ENCODE data around the gene DYNC1I2. TPM values are rescaled to one million over a fixed set of nuclear protein-coding genes. Genes with fewer than 3 reads are reported as not detected.

The DYNC1I2 gene
- total RNA-seq, 1 experiment from 2014 or later = 58.5 TPM

DNA sequence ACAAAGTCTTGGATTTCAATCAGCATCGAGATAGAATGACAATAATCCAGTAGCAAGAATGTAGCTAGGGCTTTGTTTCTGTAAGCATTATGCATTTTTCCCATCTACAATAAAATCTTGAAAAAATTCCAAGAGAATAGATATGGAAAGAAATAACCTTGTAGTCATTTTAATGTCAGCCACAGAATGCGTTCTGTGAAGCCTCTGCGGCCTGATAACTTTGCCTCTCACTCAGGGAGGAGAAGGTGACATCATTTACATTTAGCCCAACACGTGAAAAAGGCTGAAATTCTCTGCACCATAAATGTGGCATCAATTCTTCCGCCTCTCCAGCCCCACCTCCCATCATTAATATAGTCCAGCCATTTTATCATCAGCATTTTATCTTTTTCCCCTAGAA, 19.1 kb upstream of the DYNC1I2 start:
- no TSS peak for BruUV-seq (replicated peaks)
- ChIA-PET POLR2A (ENCODE audit: unreplicated experiment) (no interaction called here), CTCF (no interaction called here)
- H3K4me1 ChIP-seq (ENCODE audit: insufficient read depth, low read length) = no peaks in the 10 kb centered on the region
- intact Hi-C loops (cut with micrococcal nuclease) = no loop called here
- H3K79me2 ChIP-seq (ENCODE audit: low read length) = no peaks in the 10 kb centered on the region
- ATAC-seq = no peak
- H3K4me2 ChIP-seq (ENCODE audit: low read length) = no peak overlapping the region
- no peak for DNase-seq
- H3K9ac ChIP-seq (ENCODE audit: low read length) = no peak overlapping the region
- H3K36me3 ChIP-seq (ENCODE audit: low read depth, low read length) = no peaks in the 10 kb centered on the region
- no peaks in the 10 kb centered on the region for H3F3A ChIP-seq (ENCODE audit: low read length, unreplicated experiment)
- no peak overlapping the region for H2AFZ ChIP-seq (ENCODE audit: low read length)
- H3K9me2 ChIP-seq (replicated peaks; ENCODE audit: low read length) = no peaks in the 10 kb centered on the region
- no peaks in the 10 kb centered on the region for H3K9me3 ChIP-seq (ENCODE audit: low read length)
- H3K27ac ChIP-seq (ENCODE audit: low read length) = no peak overlapping the region
- TF ChIP-seq CTCF (conservative IDR thresholded peaks at IDR 0.05; ENCODE audit: low read depth, low read length) (no peak), EZH2phosphoT487 (IDR thresholded peaks at IDR 0.05; ENCODE audit: borderline replicate concordance, low read length) (no peak), EZH2 (IDR thresholded peaks at IDR 0.05; ENCODE audit: low read length, unreplicated experiment) (no peak)
- H3K27me3 ChIP-seq (ENCODE audit: low read length) = peaks cover 87% of the 10 kb centered on the region
- no peaks in the 10 kb centered on the region for H4K20me1 ChIP-seq (ENCODE audit: low read length)
- no peak overlapping the region for H3K4me3 ChIP-seq (ENCODE audit: low read length)

- intact Hi-C loops (cut with micrococcal nuclease) = no loop called here
- ChIA-PET POLR2A (ENCODE audit: unreplicated experiment) (interaction anchor here (0.6 kb wide), 1 partner anchor 714 kb away, joined by 7 read pairs; no protein-coding TSS in a partner anchor), CTCF (no interaction called here)
- no peaks in the 10 kb centered on the region for H3K9me3 ChIP-seq (ENCODE audit: low read length)
- H3K4me1 ChIP-seq (ENCODE audit: insufficient read depth, low read length) = no peaks in the 10 kb centered on the region
- H3K36me3 ChIP-seq (ENCODE audit: low read depth, low read length) = no peaks in the 10 kb centered on the region
- BruUV-seq (replicated peaks) = no TSS peak
- DNase-seq (no peak), ATAC-seq (no peak)
- no peak overlapping the region for H3K27ac ChIP-seq (ENCODE audit: low read length)
- H3K9me2 ChIP-seq (replicated peaks; ENCODE audit: low read length) = no peaks in the 10 kb centered on the region
- H3K9ac ChIP-seq (ENCODE audit: low read length) = no peak overlapping the region
- no peak overlapping the region for H2AFZ ChIP-seq (ENCODE audit: low read length)
- H3K4me3 ChIP-seq (ENCODE audit: low read length) = no peak overlapping the region
- TF ChIP-seq CTCF (conservative IDR thresholded peaks at IDR 0.05; ENCODE audit: low read depth, low read length) (no peak), EZH2 (IDR thresholded peaks at IDR 0.05; ENCODE audit: low read length, unreplicated experiment) (no peak), EZH2phosphoT487 (IDR thresholded peaks at IDR 0.05; ENCODE audit: borderline replicate concordance, low read length) (no peak)
- H3F3A ChIP-seq (ENCODE audit: low read length, unreplicated experiment) = no peaks in the 10 kb centered on the region
- peaks cover 86% of the 10 kb centered on the region for H3K27me3 ChIP-seq (ENCODE audit: low read length)
- H4K20me1 ChIP-seq (ENCODE audit: low read length) = no peaks in the 10 kb centered on the region
- no peak overlapping the region for H3K4me2 ChIP-seq (ENCODE audit: low read length)
- no peaks in the 10 kb centered on the region for H3K79me2 ChIP-seq (ENCODE audit: low read length)
These were observed 18.1 kb upstream of the DYNC1I2 start for GRCh38 chr2:171669121-171669520.

- no peaks in the 10 kb centered on the region for H4K20me1 ChIP-seq (ENCODE audit: low read length)
- H3K9me2 ChIP-seq (replicated peaks; ENCODE audit: low read length) = no peaks in the 10 kb centered on the region
- ATAC-seq = peak; percentile 24; the same call in 1 of the 2 replicates
- TF ChIP-seq CTCF (conservative IDR thresholded peaks at IDR 0.05; ENCODE audit: low read depth, low read length) (no peak), EZH2phosphoT487 (IDR thresholded peaks at IDR 0.05; ENCODE audit: borderline replicate concordance, low read length) (no peak), EZH2 (IDR thresholded peaks at IDR 0.05; ENCODE audit: low read length, unreplicated experiment) (no peak)
- no peaks in the 10 kb centered on the region for H3K36me3 ChIP-seq (ENCODE audit: low read depth, low read length)
- H3K27ac ChIP-seq (ENCODE audit: low read length) = no peak overlapping the region
- no peak overlapping the region for H3K4me2 ChIP-seq (ENCODE audit: low read length)
- no peak overlapping the region for H3K9ac ChIP-seq (ENCODE audit: low read length)
- H3K9me3 ChIP-seq (ENCODE audit: low read length) = no peaks in the 10 kb centered on the region
- CTCF ChIA-PET = no interaction called here
- H3K4me1 ChIP-seq (ENCODE audit: insufficient read depth, low read length) = no peaks in the 10 kb centered on the region
- no TSS peak for BruUV-seq (replicated peaks)
- no peak overlapping the region for H2AFZ ChIP-seq (ENCODE audit: low read length)
- DNase-seq = no peak
- H3F3A ChIP-seq (ENCODE audit: low read length, unreplicated experiment) = no peaks in the 10 kb centered on the region
- intact Hi-C loops (cut with micrococcal nuclease) = no loop called here
- H3K79me2 ChIP-seq (ENCODE audit: low read length) = no peaks in the 10 kb centered on the region
- POLR2A ChIA-PET (ENCODE audit: unreplicated experiment) = no interaction called here
- no peak overlapping the region for H3K4me3 ChIP-seq (ENCODE audit: low read length)
- H3K27me3 ChIP-seq (ENCODE audit: low read length) = peaks cover 71% of the 10 kb centered on the region
These were observed 16.6 kb upstream of the DYNC1I2 start for GRCh38 chr2:171670655-171671054.

All from PC-3 (cell line).